ENCODE results near the gene TBC1D5. TPM values are rescaled to one million over a fixed set of nuclear protein-coding genes. Genes with fewer than 3 reads are reported as not detected.

TBC1D5 gene
- total and polyA plus RNA-seq, 4 donors: 11.8 to 75.5 (median 34.5) TPM

- Histone ChIP-seq H3K27me3 (ENCODE audit: control insufficient read depth in 1 of 2, insufficient read depth in 2 of 2, low read length in 1 of 2) (no peaks in the 10 kb centered on the region), H3K9me3 (ENCODE audit: control insufficient read depth, low read length) (no peaks in the 10 kb centered on the region), H3K27ac (ENCODE audit: low read depth in 1 of 2, low read length in 2 of 2) (no peak overlapping the region), H3K4me1 (ENCODE audit: control insufficient read depth in 1 of 2, insufficient read depth in 2 of 2, low read length in 2 of 2) (peaks cover 3 to 14% of the 10 kb centered on the region in 2 donors), H3K36me3 (ENCODE audit: control insufficient read depth in 1 of 2, insufficient read depth in 2 of 2, low read length in 1 of 2) (peaks cover 0 to 3% of the 10 kb centered on the region in 2 donors), H3K4me3 (ENCODE audit: low read length in 2 of 2) (no peak overlapping the region)
- ATAC-seq (ENCODE audit: low FRiP score) (no peak), DNase-seq (no peak)
- intact Hi-C loops (cut with DNase I): no loop called here
- WGBS, 2 donors: 53 to 73% methylated on average over 2 of the region's 2 CpGs
These were observed 549.4 kb downstream of the TBC1D5 start for GRCh38 chr3:17192995-17193394.

- Histone ChIP-seq H3K27ac (ENCODE audit: low read depth in 1 of 2, low read length in 2 of 2) (no peak overlapping the region), H3K4me3 (ENCODE audit: low read length in 2 of 2) (no peak overlapping the region), H3K4me1 (ENCODE audit: control insufficient read depth in 1 of 2, insufficient read depth in 2 of 2, low read length in 2 of 2) (peaks cover 3 to 8% of the 10 kb centered on the region in 2 donors), H3K36me3 (ENCODE audit: control insufficient read depth in 1 of 2, insufficient read depth in 2 of 2, low read length in 1 of 2) (peaks cover 0 to 3% of the 10 kb centered on the region in 2 donors), H3K9me3 (ENCODE audit: control insufficient read depth, low read length) (no peaks in the 10 kb centered on the region), H3K27me3 (ENCODE audit: control insufficient read depth in 1 of 2, insufficient read depth in 2 of 2, low read length in 1 of 2) (no peaks in the 10 kb centered on the region)
- WGBS, 2 donors: 80 to 81% methylated on average over 7 of the region's 7 CpGs
- intact Hi-C loops (cut with DNase I): no loop called here
- DNase-seq (no peak), ATAC-seq (ENCODE audit: low FRiP score) (no peak)
These were observed 551.9 kb downstream of the TBC1D5 start for GRCh38 chr3:17190353-17191078.

GRCh38 chr3:17188378-17188777, 554.1 kb downstream of the TBC1D5 start:
- 19 to 34% methylated on average over 1 of the region's 1 CpG for WGBS, 2 donors
- Histone ChIP-seq H3K4me3 (ENCODE audit: low read length in 2 of 2) (no peak overlapping the region), H3K27ac (ENCODE audit: low read depth in 1 of 2, low read length in 2 of 2) (no peak overlapping the region), H3K9me3 (ENCODE audit: control insufficient read depth, low read length) (no peaks in the 10 kb centered on the region), H3K4me1 (ENCODE audit: control insufficient read depth in 1 of 2, insufficient read depth in 2 of 2, low read length in 2 of 2) (peaks cover 0 to 2% of the 10 kb centered on the region in 2 donors), H3K27me3 (ENCODE audit: control insufficient read depth in 1 of 2, insufficient read depth in 2 of 2, low read length in 1 of 2) (no peaks in the 10 kb centered on the region), H3K36me3 (ENCODE audit: control insufficient read depth in 1 of 2, insufficient read depth in 2 of 2, low read length in 1 of 2) (peaks cover 0 to 3% of the 10 kb centered on the region in 2 donors)
- DNase-seq: no peak
- intact Hi-C loops (cut with DNase I): no loop called here
- ATAC-seq (ENCODE audit: low FRiP score): no peak

- no peak for DNase-seq
- Histone ChIP-seq H3K27ac (ENCODE audit: low read depth in 1 of 2, low read length in 2 of 2) (no peak overlapping the region), H3K4me1 (ENCODE audit: control insufficient read depth in 1 of 2, insufficient read depth in 2 of 2, low read length in 2 of 2) (peaks cover 0 to 2% of the 10 kb centered on the region in 2 donors), H3K36me3 (ENCODE audit: control insufficient read depth in 1 of 2, insufficient read depth in 2 of 2, low read length in 1 of 2) (peaks cover 0 to 3% of the 10 kb centered on the region in 2 donors), H3K9me3 (ENCODE audit: control insufficient read depth, low read length) (no peaks in the 10 kb centered on the region), H3K27me3 (ENCODE audit: control insufficient read depth in 1 of 2, insufficient read depth in 2 of 2, low read length in 1 of 2) (no peaks in the 10 kb centered on the region), H3K4me3 (ENCODE audit: low read length in 2 of 2) (no peak overlapping the region)
- WGBS, 2 donors: 85 to 87% methylated on average over 6 of the region's 6 CpGs
- intact Hi-C loops (cut with DNase I): no loop called here
- ATAC-seq (ENCODE audit: low FRiP score): no peak
These were observed 554.7 kb downstream of the TBC1D5 start for GRCh38 chr3:17187589-17188184.

GRCh38 chr3:17183951-17184550, 558.4 kb downstream of the TBC1D5 start:
- DNase-seq: no peak
- Histone ChIP-seq H3K27me3 (ENCODE audit: control insufficient read depth in 1 of 2, insufficient read depth in 2 of 2, low read length in 1 of 2) (no peaks in the 10 kb centered on the region), H3K9me3 (ENCODE audit: control insufficient read depth, low read length) (no peaks in the 10 kb centered on the region), H3K4me3 (ENCODE audit: low read length in 2 of 2) (no peak overlapping the region), H3K36me3 (ENCODE audit: control insufficient read depth in 1 of 2, insufficient read depth in 2 of 2, low read length in 1 of 2) (no peaks in the 10 kb centered on the region), H3K4me1 (ENCODE audit: control insufficient read depth in 1 of 2, insufficient read depth in 2 of 2, low read length in 2 of 2) (peaks cover 0 to 2% of the 10 kb centered on the region in 2 donors), H3K27ac (ENCODE audit: low read depth in 1 of 2, low read length in 2 of 2) (no peak overlapping the region)
- ATAC-seq (ENCODE audit: low FRiP score): no peak
- intact Hi-C loops (cut with DNase I): no loop called here

GRCh38 chr3:17182166-17182565, 560.3 kb downstream of the TBC1D5 start:
- Histone ChIP-seq H3K4me1 (ENCODE audit: control insufficient read depth in 1 of 2, insufficient read depth in 2 of 2, low read length in 2 of 2) (no peaks in the 10 kb centered on the region), H3K9me3 (ENCODE audit: control insufficient read depth, low read length) (no peaks in the 10 kb centered on the region), H3K27ac (ENCODE audit: low read depth in 1 of 2, low read length in 2 of 2) (no peak overlapping the region), H3K27me3 (ENCODE audit: control insufficient read depth in 1 of 2, insufficient read depth in 2 of 2, low read length in 1 of 2) (no peaks in the 10 kb centered on the region), H3K4me3 (ENCODE audit: low read length in 2 of 2) (peak overlapping the region in 1 of 2 donors; percentile 18), H3K36me3 (ENCODE audit: control insufficient read depth in 1 of 2, insufficient read depth in 2 of 2, low read length in 1 of 2) (no peaks in the 10 kb centered on the region)
- intact Hi-C loops (cut with DNase I): no loop called here
- DNase-seq (no peak), ATAC-seq (ENCODE audit: low FRiP score) (no peak)
- 12% methylated on average over 5 of the region's 5 CpGs for WGBS, 2 donors

GRCh38 chr3:17181413-17181907, 561.0 kb downstream of the TBC1D5 start:
- Histone ChIP-seq H3K27ac (ENCODE audit: low read depth in 1 of 2, low read length in 2 of 2) (no peak overlapping the region), H3K4me1 (ENCODE audit: control insufficient read depth in 1 of 2, insufficient read depth in 2 of 2, low read length in 2 of 2) (no peaks in the 10 kb centered on the region), H3K27me3 (ENCODE audit: control insufficient read depth in 1 of 2, insufficient read depth in 2 of 2, low read length in 1 of 2) (no peaks in the 10 kb centered on the region), H3K9me3 (ENCODE audit: control insufficient read depth, low read length) (no peaks in the 10 kb centered on the region), H3K4me3 (ENCODE audit: low read length in 2 of 2) (no peak overlapping the region), H3K36me3 (ENCODE audit: control insufficient read depth in 1 of 2, insufficient read depth in 2 of 2, low read length in 1 of 2) (no peaks in the 10 kb centered on the region)
- DNase-seq (no peak), ATAC-seq (ENCODE audit: low FRiP score) (no peak)
- intact Hi-C loops (cut with DNase I): no loop called here
- WGBS, 2 donors: 62 to 72% methylated on average over 2 of the region's 2 CpGs

GRCh38 chr3:17179381-17180205, 562.8 kb downstream of the TBC1D5 start:
- Histone ChIP-seq H3K27me3 (ENCODE audit: control insufficient read depth in 1 of 2, insufficient read depth in 2 of 2, low read length in 1 of 2) (no peaks in the 10 kb centered on the region), H3K4me3 (ENCODE audit: low read length in 2 of 2) (no peak overlapping the region), H3K9me3 (ENCODE audit: control insufficient read depth, low read length) (no peaks in the 10 kb centered on the region), H3K4me1 (ENCODE audit: control insufficient read depth in 1 of 2, insufficient read depth in 2 of 2, low read length in 2 of 2) (peaks cover 6 to 7% of the 10 kb centered on the region in 2 donors), H3K36me3 (ENCODE audit: control insufficient read depth in 1 of 2, insufficient read depth in 2 of 2, low read length in 1 of 2) (no peaks in the 10 kb centered on the region), H3K27ac (ENCODE audit: low read depth in 1 of 2, low read length in 2 of 2) (no peak overlapping the region)
- peak; percentile 24 for ATAC-seq (ENCODE audit: low FRiP score)
- WGBS, 2 donors: 27 to 36% methylated on average over 7 of the region's 7 CpGs
- DNase-seq: no peak
- intact Hi-C loops (cut with DNase I): loop anchor here in 1 of 2 donors (2.0 kb wide), 1 partner anchor 27 kb away; no protein-coding TSS in a partner anchor

All from aorta (tissue), 5 donors.